ENCODE results near the gene CYB5R3. TPM values are rescaled to one million over a fixed set of nuclear protein-coding genes. Genes with fewer than 3 reads are reported as not detected.

The CYB5R3 gene
- 87.3 and 88.6 TPM in 2 replicates for total RNA-seq

DNA sequence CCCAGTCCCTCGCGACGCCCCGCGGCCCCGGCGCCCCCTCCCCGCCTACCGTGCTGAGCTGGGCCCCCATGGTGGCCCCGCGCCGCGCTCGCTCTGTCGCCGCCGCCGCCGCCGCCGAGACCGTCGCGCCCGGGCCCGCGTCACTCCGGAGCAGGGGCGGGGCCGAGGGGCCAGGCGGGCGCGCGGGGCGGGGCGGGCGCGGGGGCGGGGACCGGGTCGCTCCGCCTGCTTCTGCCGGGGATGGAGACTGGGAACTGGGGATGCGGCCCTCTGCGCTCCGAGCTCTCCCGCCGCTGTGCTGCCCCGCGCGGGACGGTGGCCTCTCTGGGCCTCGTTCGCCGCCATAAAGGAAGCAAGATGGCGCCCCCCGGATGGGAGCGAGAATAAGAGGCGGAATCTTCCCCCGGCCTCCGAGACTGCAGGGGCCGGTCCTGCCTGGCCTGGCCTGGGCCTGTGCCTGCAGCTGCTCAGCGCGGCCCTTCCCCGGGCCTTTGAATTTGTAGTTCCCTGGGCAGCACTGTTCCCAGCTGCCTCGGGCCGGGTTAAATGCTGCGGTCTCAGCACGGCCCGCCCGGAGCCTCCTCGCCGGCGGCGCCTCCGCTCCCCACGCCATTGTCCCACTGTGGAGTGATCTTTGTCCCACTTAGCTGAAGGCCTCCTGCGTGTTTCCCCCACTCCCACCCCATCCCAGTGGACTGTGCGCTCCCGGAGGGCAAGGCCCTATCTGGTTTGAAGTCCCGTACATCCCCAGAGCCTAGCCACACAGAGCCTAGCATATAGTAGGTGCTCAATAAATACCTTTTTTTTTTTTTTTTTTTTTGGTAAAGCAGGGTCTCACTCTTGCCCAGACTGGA lies at the start of gene CYB5R3:
Gene CYB5R3 (minus strand): TSS at position 147 of the 854 bp plus-strand sequence. CDS start 77 bp downstream, at position 70.
- Mint-ChIP-seq H3K4me1 (ENCODE audit: low read depth) (peaks cover 8% of the 10 kb centered on the region), H3K9me3 (no peaks in the 10 kb centered on the region), H3K36me3 (ENCODE audit: low read depth) (peaks cover 2% of the 10 kb centered on the region), H3K27ac (peak within 1 kb of the TSS; percentile 95), H3K27me3 (ENCODE audit: low read depth) (no peaks in the 10 kb centered on the region), H3K4me3 (ENCODE audit: low read depth) (peak within 1 kb of the TSS; percentile 95)
- intact Hi-C loops (cut with micrococcal nuclease) = loop anchor here (2.0 kb wide), 1 partner anchor 35 kb away; the partner anchor contains the start of gene POLDIP3
- DNase-seq (ENCODE audit: low spot score) = peak; percentile 73

DNA sequence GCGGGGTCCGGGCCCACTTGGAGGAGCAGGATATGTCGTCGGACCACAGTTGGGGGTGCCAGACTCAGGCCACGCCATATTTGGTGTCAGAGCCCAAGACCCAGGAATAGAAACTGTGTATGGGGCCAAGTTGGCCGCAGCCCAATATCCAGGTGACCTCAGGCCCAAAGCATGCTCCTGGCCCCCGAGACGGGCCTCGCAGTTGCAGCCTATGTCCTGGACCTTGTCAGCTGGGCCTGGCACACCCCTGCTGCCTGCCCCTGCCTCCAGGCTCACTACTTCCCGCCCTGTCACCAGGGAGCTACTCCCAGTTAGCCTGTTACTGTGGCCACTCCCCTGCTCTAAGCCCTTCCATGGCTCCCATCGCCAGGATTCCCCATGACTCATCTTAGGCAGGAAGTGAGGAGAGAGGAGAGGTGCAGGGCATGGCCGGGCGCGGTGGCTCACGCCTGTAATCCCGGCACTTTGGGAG lies 48.4 kb upstream of the CYB5R3 start:
- Mint-ChIP-seq H3K4me1 (ENCODE audit: low read depth) (no peaks in the 10 kb centered on the region), H3K27me3 (ENCODE audit: low read depth) (no peaks in the 10 kb centered on the region), H3K27ac (no peak overlapping the region), H3K9me3 (no peaks in the 10 kb centered on the region), H3K36me3 (ENCODE audit: low read depth) (no peaks in the 10 kb centered on the region), H3K4me3 (ENCODE audit: low read depth) (no peak overlapping the region)
- DNase-seq (ENCODE audit: low spot score) = no peak
- intact Hi-C loops (cut with micrococcal nuclease) = no loop called here

DNA sequence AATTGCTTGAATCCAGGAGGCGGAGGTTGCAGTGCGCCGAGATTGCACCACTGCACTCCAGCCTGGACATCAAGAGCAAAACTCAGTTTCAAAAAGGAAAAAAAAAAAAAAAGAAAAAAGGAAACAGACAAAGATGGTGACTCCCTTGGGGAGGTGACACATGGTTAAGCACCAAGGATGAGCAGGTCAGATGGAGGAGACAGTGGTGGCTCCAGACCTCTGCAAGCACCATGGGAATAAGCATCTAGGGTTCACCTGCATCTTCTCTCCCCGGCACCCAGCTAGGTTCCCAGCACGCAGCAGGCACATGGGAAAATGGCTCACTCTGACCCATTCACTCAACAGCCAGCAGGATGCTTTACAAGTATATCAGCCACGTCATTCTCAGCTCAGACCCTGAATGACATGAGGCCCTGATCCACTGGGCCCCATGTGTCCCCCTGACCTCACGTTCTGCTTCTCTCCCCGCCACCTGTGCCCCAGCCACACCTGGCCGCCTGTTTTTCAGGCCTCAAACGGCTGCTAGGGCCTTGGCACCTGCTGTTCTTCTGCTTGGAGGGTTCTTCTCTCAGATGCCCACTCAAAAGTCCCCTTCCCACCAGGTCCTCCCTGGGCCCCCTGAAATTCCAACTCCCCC lies 47.3 kb upstream of the CYB5R3 start:
- Mint-ChIP-seq H3K36me3 (ENCODE audit: low read depth) (no peaks in the 10 kb centered on the region), H3K27me3 (ENCODE audit: low read depth) (no peaks in the 10 kb centered on the region), H3K27ac (no peak overlapping the region), H3K9me3 (no peaks in the 10 kb centered on the region), H3K4me1 (ENCODE audit: low read depth) (no peaks in the 10 kb centered on the region), H3K4me3 (ENCODE audit: low read depth) (no peak overlapping the region)
- no peak for DNase-seq (ENCODE audit: low spot score)
- intact Hi-C loops (cut with micrococcal nuclease) = no loop called here

DNA sequence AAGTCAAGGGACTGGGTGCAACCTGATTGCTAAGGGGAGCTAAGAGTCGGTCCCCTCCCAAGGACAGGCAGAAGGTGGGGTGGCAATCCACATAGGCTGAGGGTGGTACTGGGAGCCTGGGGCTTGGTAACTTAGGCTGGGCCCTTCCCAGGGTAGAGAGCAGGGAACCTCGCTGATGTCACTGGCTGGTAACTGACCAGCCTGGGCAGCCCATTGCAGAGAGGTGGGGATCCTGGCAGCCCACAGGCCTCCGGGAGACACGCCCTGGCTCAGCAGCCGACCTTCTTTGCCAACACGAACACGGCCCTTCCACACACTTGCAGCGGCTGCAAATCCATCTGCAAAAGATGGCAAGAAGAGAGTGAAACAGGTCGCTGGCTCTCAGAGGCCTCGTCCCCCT lies 46.1 kb upstream of the CYB5R3 start:
- H3K4me1 Mint-ChIP-seq (ENCODE audit: low read depth) = no peaks in the 10 kb centered on the region
- intact Hi-C loops (cut with micrococcal nuclease) = no loop called here

DNA sequence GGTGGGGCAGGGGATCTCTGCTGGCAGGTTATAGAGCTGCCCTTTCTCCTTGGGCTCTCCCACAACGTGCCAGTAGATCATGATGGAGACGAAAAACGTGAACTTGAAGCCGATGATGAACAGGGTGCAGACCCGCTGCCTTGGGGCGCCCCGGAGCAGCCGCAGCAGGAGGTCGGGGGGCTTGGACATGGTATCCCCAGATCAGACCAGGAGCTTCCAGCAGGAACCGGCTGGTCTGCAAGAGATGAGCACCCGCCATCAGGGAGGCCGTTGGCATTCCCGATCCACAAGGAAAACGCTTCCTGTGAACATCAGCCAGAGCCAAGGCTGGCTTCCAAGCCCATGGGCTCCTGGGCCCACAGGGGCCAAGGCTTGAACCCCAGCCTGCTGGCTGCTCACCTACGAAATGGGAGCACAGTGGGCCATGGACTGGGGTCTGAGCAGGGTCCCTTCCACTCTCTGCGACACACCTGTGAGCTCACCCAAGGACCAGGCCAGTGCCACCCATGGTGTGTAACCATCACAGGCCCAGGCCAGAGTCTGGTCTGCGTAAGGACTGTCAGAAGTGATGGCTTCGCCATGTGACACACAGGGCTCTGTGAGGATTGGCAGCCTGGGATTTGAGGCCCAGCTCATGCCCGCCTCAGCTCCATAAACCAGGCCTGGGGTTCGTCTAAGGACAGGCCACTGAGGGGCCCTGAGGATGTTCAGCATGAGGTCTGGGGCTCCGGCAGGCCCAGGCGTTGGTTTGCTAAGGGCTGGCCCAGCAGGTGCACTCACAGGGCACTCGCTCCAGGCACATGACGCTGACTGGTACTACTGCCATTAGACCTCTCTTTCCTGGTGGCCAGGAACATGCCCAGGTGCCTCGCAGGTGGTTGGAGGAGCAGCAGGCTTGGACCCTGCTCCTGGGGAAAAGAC lies 44.8 kb upstream of the CYB5R3 start:
- DNase-seq (ENCODE audit: low spot score) = no peak
- Mint-ChIP-seq H3K27me3 (ENCODE audit: low read depth) (no peaks in the 10 kb centered on the region), H3K36me3 (ENCODE audit: low read depth) (no peaks in the 10 kb centered on the region), H3K9me3 (no peaks in the 10 kb centered on the region), H3K4me1 (ENCODE audit: low read depth) (no peaks in the 10 kb centered on the region), H3K4me3 (ENCODE audit: low read depth) (no peak overlapping the region), H3K27ac (no peak overlapping the region)
- intact Hi-C loops (cut with micrococcal nuclease) = no loop called here

More for the DNA sequence above, 46.1 kb upstream of the CYB5R3 start:
- Mint-ChIP-seq H3K27ac (no peak overlapping the region), H3K36me3 (ENCODE audit: low read depth) (no peaks in the 10 kb centered on the region), H3K27me3 (ENCODE audit: low read depth) (no peaks in the 10 kb centered on the region), H3K4me3 (ENCODE audit: low read depth) (no peak overlapping the region), H3K9me3 (no peaks in the 10 kb centered on the region)
- no peak for DNase-seq (ENCODE audit: low spot score)

DNA sequence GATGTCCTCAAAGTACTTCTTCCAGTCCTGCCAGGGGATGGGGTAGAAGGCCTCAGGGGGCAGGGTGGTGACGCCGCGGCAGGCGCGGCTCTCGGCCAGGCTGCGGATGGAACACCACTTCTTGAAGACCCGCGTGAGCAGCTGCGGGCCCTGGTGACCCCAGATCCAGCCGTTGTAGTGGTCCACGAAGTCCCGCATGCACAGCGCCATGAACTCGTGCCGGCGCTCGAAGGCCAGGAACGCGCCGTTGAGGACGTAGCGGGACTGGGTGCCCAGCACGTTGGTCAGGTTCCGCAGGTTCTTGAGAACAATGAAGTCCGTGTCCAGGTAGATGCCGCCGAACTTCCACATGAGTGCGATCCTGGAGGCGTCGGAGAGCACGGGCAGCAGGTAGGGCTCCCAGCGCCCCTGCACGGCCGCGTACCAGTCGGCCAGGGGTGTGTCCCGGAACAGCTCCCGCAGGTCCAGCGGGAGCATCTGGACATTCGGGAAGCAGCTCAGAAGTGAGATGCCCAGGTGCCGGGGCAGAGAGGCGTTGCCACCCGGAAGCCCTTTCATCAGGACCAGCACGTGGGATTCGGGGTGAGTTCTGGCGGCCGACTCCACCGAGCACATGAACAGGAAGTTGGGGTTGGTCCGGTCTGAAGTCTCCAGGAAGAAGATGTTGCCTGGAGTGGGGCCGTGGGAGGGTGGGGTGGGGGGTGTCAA lies 44.0 kb upstream of the CYB5R3 start:
- Mint-ChIP-seq H3K27me3 (ENCODE audit: low read depth) (no peaks in the 10 kb centered on the region), H3K27ac (no peak overlapping the region), H3K4me3 (ENCODE audit: low read depth) (no peak overlapping the region), H3K36me3 (ENCODE audit: low read depth) (no peaks in the 10 kb centered on the region), H3K4me1 (ENCODE audit: low read depth) (no peaks in the 10 kb centered on the region), H3K9me3 (no peaks in the 10 kb centered on the region)
- no peak for DNase-seq (ENCODE audit: low spot score)
- intact Hi-C loops (cut with micrococcal nuclease) = no loop called here

DNA sequence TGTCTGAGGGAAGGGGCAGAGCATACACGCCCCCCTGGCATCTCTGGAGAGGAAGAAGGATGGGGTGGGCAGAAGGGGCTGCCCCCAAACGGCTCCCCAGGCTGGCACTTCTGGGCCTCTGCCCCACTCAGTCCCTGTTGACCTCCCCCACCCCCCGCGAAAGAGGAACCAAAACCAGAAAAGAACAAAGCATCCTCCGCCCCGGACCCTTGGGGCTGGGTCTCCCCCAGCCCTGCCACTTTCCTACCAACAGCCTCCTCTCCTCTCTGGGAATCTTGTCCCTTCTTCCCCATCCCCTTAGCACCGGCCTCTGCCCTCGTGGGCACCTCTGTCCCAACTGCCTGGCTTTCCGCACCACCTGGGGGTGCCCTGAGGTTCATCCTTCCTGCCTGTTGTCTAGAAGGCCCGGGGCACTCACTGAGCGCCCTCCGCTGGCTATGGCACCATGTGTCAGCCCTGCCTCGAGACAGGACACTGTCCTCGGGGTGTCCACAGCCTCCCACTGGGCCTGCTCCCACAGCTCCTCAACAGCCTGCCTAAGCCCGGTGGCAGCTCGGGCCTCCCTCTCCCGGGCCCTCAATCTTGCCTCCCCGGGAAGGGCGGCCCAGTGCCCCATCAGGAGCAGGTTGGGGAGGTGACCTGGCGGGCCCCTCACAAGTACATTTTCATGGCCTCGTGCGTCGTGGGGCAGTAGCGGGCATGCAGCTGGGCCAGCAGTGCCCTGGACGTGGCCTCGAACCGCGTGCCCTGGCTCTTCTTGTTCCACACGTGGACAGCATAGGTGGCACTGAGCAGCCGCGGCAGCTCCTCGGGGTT lies 43.3 kb upstream of the CYB5R3 start:
- no peaks in the 10 kb centered on the region for H3K27me3 Mint-ChIP-seq (ENCODE audit: low read depth)
- H3K4me3 Mint-ChIP-seq (ENCODE audit: low read depth) = no peak overlapping the region
- no peaks in the 10 kb centered on the region for H3K36me3 Mint-ChIP-seq (ENCODE audit: low read depth)
- no peaks in the 10 kb centered on the region for H3K4me1 Mint-ChIP-seq (ENCODE audit: low read depth)
- no peak for DNase-seq (ENCODE audit: low spot score)
- H3K27ac Mint-ChIP-seq = no peak overlapping the region
- no peaks in the 10 kb centered on the region for H3K9me3 Mint-ChIP-seq
- intact Hi-C loops (cut with micrococcal nuclease) = no loop called here

DNA sequence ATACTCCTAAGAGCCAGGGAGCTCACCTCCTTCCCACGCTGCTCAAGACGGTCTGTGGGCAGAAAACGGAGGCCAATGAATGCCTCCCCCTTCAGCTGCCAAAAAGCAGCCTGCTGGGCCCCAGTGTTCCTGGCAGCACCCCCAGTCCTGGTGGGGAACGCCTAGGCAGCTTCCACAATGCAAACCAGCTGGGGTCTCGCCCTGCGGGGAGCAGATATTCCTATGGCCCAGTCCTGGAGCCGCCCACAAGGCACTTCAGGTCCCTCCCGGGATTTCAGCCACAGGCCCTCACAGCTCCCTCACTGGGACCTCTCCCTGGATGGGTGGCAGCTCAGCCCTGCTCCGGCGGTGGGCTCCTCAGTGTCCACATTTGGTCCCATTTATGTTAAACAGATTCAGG lies 42.2 kb upstream of the CYB5R3 start:
- H3K9me3 Mint-ChIP-seq = no peaks in the 10 kb centered on the region
- DNase-seq (ENCODE audit: low spot score) = no peak
- H3K27me3 Mint-ChIP-seq (ENCODE audit: low read depth) = no peaks in the 10 kb centered on the region
- H3K27ac Mint-ChIP-seq = no peak overlapping the region
- intact Hi-C loops (cut with micrococcal nuclease) = no loop called here
- H3K36me3 Mint-ChIP-seq (ENCODE audit: low read depth) = no peaks in the 10 kb centered on the region
- no peaks in the 10 kb centered on the region for H3K4me1 Mint-ChIP-seq (ENCODE audit: low read depth)
- H3K4me3 Mint-ChIP-seq (ENCODE audit: low read depth) = no peak overlapping the region

DNA sequence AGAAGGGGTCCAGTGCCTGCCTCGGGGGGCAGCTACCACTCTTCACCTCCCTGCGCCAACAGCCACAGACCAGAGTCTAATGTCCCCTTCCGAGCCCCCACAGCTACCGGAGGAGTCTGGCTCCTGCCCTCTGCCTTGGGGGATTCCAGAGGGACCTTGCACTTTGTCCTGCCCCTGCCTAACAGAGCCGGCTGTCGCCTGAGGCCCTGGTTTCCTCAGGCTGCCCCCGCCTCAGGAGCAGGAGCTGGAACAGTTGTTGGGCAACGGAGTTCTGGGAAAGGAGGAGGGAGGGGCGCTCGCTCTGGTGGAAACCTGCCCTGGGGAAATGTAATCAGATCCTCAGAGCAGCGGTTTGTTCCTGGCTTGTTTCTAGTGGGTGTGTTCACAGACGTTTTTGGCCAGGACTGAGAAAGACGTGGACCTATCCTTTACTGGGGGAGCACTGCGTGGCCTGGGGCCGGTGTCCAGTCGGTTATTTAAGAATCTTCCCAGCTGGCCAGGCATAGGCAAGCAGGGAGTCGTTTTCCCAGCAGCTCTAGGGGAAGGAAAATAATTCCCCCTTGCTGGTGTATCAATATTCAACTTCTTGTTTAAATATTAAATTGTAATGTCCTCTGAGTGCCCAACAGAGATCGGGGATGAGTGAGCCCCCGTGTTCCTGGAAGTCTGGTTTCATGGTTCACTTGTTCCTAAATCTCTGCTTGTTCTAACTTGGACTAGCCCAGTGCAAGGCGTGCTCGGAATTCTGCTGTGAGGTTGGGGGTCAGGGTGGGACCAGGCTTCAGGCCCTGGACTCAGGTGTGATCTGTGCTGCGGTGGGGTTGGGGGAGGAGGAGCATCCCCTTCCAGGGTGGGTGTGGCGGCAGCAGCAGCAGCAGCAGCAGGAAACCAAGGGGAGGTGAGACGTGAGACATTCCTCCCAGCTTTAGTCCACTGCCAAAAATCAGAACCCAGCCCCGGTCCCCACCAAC lies 39.3 kb upstream of the CYB5R3 start:
- H3K27ac Mint-ChIP-seq = no peak overlapping the region
- no peaks in the 10 kb centered on the region for H3K27me3 Mint-ChIP-seq (ENCODE audit: low read depth)
- DNase-seq (ENCODE audit: low spot score) = no peak
- H3K9me3 Mint-ChIP-seq = no peaks in the 10 kb centered on the region
- intact Hi-C loops (cut with micrococcal nuclease) = no loop called here
- H3K4me1 Mint-ChIP-seq (ENCODE audit: low read depth) = no peaks in the 10 kb centered on the region
- H3K4me3 Mint-ChIP-seq (ENCODE audit: low read depth) = no peak overlapping the region
- H3K36me3 Mint-ChIP-seq (ENCODE audit: low read depth) = no peaks in the 10 kb centered on the region

DNA sequence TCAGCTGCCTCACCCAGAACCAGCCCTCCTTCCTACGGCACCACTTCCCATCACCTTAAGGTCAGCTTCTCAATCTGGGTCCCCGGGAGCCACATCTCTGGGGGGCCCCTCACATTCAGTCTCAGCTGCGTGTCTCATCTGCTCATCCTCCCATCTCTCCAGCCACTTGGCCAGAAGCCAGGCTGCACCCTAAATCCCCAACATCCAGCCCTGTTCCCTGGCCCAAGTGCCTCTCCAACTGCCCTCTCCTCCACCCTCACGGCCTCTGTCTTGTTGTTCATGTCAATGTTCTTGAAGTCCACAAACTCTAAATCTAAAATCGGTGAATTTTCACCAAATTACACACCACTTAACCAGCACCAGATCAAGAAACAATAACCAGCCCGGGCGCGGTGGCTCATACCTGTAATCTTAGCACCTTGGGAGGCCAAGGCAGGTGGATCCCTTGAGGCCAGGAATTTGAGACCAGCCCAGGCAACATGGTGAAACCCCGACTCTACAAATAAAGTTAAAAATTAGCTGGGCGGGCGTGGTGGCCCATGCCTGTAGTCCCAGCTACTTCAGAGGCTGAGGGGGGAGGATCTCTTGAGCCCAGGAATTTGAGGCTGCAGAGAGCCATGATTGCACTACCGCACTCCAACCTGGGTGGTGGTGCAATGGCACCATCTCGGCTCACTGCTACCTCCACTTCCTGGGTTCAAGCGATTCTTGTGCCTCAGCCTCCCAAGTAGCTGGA lies 37.7 kb upstream of the CYB5R3 start:
- Mint-ChIP-seq H3K27me3 (ENCODE audit: low read depth) (no peaks in the 10 kb centered on the region), H3K4me1 (ENCODE audit: low read depth) (no peaks in the 10 kb centered on the region), H3K9me3 (no peaks in the 10 kb centered on the region), H3K36me3 (ENCODE audit: low read depth) (no peaks in the 10 kb centered on the region), H3K4me3 (ENCODE audit: low read depth) (no peak overlapping the region), H3K27ac (no peak overlapping the region)
- no peak for DNase-seq (ENCODE audit: low spot score)
- intact Hi-C loops (cut with micrococcal nuclease) = no loop called here

Data from activated T-helper 2 cell treated with anti-CD3 and anti-CD28 coated beads, Interferon-gamma antibody, Interleukin-2, Interleukin-4, amounts not matched to agents 10 μg/mL and 5 μg/mL and 100 μg/mL, durations not matched to agents 14 hours and 24 hours and 36 hours (primary cell).